Measurements from ENCODE around the gene CLEC1A.

The CLEC1A gene

GRCh38 chr12:10098791-10099190 is at the start of gene CLEC1A:
CLEC1A (minus strand) TSS chr12:10098985; CDS start chr12:10098922, 63 bp downstream.
- no peak for DNase-seq

GRCh38 chr12:10147714-10148403 is 49.1 kb upstream of the CLEC1A start:
- no peak for DNase-seq

GRCh38 chr12:10142976-10143589 is 44.3 kb upstream of the CLEC1A start:
- DNase-seq: no peak

GRCh38 chr12:10140001-10140400 is 41.2 kb upstream of the CLEC1A start:
- peak; percentile 72 for DNase-seq

- no peak for DNase-seq
These were observed 37.9 kb upstream of the CLEC1A start for GRCh38 chr12:10136637-10137205.

GRCh38 chr12:10135126-10135525 is 36.3 kb upstream of the CLEC1A start:
- no peak for DNase-seq

GRCh38 chr12:10132850-10133370 is 34.1 kb upstream of the CLEC1A start:
- DNase-seq: no peak

- DNase-seq: no peak
These were observed 32.4 kb upstream of the CLEC1A start for GRCh38 chr12:10131111-10131690.

GRCh38 chr12:10130042-10130441 is 31.3 kb upstream of the CLEC1A start, which contains the start of gene CLEC7A:
CLEC7A (minus strand) TSS chr12:10130199; CDS start chr12:10130082, 117 bp downstream.
- no peak for DNase-seq

GRCh38 chr12:10128687-10129086 is 29.9 kb upstream of the CLEC1A start:
- DNase-seq: no peak

GRCh38 chr12:10126413-10126812 is 27.6 kb upstream of the CLEC1A start:
- DNase-seq: no peak

GRCh38 chr12:10122689-10123088 is 23.9 kb upstream of the CLEC1A start:
- no peak for DNase-seq

- DNase-seq: no peak
These were observed 22.5 kb upstream of the CLEC1A start for GRCh38 chr12:10121278-10121677.

GRCh38 chr12:10119066-10119465 is 20.3 kb upstream of the CLEC1A start:
- DNase-seq: no peak

- no peak for DNase-seq
These were observed 17.1 kb upstream of the CLEC1A start for GRCh38 chr12:10115890-10116289.

- no peak for DNase-seq
These were observed 16.5 kb upstream of the CLEC1A start for GRCh38 chr12:10115311-10115710.

- DNase-seq: no peak
These were observed 15.1 kb upstream of the CLEC1A start for GRCh38 chr12:10113920-10114319.

GRCh38 chr12:10113075-10113474 is 14.3 kb upstream of the CLEC1A start:
- no peak for DNase-seq

- DNase-seq: no peak
These were observed 12.7 kb upstream of the CLEC1A start for GRCh38 chr12:10111451-10111850.

- no peak for DNase-seq
These were observed 11.6 kb upstream of the CLEC1A start for GRCh38 chr12:10110256-10110844.

- no peak for DNase-seq
These were observed 3.5 kb upstream of the CLEC1A start for GRCh38 chr12:10102322-10102721.

- no peak for DNase-seq
These were observed 2.9 kb upstream of the CLEC1A start for GRCh38 chr12:10101648-10102220.

GRCh38 chr12:10101042-10101579 is 2.3 kb upstream of the CLEC1A start:
- DNase-seq: no peak

Data from activated effector memory CD4-positive, alpha-beta T cell treated with anti-CD3 and anti-CD28 coated beads, Interleukin-2, amount 50 U/mL, for 16 hours (primary cell).